ENCODE measurements around the gene SPATA6. TPM values are rescaled to one million over a fixed set of nuclear protein-coding genes. Genes with fewer than 3 reads are reported as not detected.

SPATA6 gene
- total RNA-seq, 1 donor from 2014 or later: 4.2 TPM

DNA sequence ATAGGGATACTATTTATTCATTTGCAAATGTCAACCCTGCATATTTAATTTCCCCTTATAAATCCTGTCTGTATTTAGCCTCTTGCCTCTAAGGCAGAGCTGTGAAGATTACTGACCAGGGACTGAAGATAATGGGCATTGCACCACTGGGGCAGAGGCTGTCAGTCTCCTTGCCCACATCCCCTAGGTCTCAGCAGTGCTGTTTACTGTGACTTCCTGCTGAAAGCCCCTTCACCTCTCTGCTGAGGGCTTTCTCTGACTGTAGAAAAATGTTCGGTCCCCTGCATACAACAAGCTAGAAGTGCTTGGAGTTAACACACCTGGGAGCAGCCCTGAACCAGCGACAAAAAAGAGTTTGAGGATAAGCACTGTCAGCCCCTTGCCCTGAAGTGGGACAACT is 220.7 kb downstream of the SPATA6 start:
- TF ChIP-seq, protein P1, sequence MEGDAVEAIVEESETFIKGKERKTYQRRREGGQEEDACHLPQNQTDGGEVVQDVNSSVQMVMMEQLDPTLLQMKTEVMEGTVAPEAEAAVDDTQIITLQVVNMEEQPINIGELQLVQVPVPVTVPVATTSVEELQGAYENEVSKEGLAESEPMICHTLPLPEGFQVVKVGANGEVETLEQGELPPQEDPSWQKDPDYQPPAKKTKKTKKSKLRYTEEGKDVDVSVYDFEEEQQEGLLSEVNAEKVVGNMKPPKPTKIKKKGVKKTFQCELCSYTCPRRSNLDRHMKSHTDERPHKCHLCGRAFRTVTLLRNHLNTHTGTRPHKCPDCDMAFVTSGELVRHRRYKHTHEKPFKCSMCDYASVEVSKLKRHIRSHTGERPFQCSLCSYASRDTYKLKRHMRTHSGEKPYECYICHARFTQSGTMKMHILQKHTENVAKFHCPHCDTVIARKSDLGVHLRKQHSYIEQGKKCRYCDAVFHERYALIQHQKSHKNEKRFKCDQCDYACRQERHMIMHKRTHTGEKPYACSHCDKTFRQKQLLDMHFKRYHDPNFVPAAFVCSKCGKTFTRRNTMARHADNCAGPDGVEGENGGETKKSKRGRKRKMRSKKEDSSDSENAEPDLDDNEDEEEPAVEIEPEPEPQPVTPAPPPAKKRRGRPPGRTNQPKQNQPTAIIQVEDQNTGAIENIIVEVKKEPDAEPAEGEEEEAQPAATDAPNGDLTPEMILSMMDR (IDR thresholded peaks at IDR 0.05): no peak
- no peak overlapping the region for H3K4me3 ChIP-seq
- intact Hi-C loops (cut with DNase I): no loop called here
- DNase-seq (ENCODE audit: low spot score in 2 of 2): no peak
- no peak overlapping the region for H3K27ac ChIP-seq
- no peaks in the 10 kb centered on the region for H3K36me3 ChIP-seq
- no peaks in the 10 kb centered on the region for H3K4me1 ChIP-seq
- H3K9me3 ChIP-seq: no peaks in the 10 kb centered on the region
- H3K27me3 ChIP-seq: no peaks in the 10 kb centered on the region

GRCh38 chr1:48250572-48250971 is 221.4 kb downstream of the SPATA6 start:
- no peaks in the 10 kb centered on the region for H3K27me3 ChIP-seq
- intact Hi-C loops (cut with DNase I): no loop called here

DNA sequence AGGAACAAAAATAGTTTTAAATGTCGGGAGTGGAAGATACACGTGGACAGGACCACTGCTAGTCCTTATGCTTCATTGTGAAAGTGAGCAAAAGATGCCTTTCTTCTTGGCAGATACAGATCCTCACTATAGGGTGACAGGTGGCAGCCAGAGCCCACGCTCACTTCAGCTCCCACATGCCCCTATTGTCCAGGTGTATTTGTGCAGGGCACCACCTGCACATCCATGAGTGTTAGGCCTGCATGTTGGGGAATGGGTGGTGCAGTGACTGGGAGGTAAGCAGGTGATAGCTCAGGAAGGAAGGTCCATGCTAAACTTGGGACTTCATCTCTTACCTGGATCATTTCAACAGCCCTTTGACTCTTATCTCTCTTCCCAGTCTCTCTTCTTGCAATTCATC is 222.1 kb downstream of the SPATA6 start:
- TF ChIP-seq, protein P1 (IDR thresholded peaks at IDR 0.05): no peak
- Histone ChIP-seq H3K4me3 (no peak overlapping the region), H3K4me1 (no peaks in the 10 kb centered on the region), H3K9me3 (no peaks in the 10 kb centered on the region), H3K27ac (no peak overlapping the region), H3K36me3 (no peaks in the 10 kb centered on the region), H3K27me3 (no peaks in the 10 kb centered on the region)
- DNase-seq (ENCODE audit: low spot score in 2 of 2): no peak
- intact Hi-C loops (cut with DNase I): no loop called here

More at GRCh38 chr1:48250572-48250971, 221.4 kb downstream of the SPATA6 start:
- H3K36me3 ChIP-seq: no peaks in the 10 kb centered on the region
- H3K4me3 ChIP-seq: no peak overlapping the region
- DNase-seq (ENCODE audit: low spot score in 2 of 2): no peak
- H3K9me3 ChIP-seq: no peaks in the 10 kb centered on the region
- no peaks in the 10 kb centered on the region for H3K4me1 ChIP-seq
- TF ChIP-seq, protein P1 (IDR thresholded peaks at IDR 0.05): no peak
- no peak overlapping the region for H3K27ac ChIP-seq

DNA sequence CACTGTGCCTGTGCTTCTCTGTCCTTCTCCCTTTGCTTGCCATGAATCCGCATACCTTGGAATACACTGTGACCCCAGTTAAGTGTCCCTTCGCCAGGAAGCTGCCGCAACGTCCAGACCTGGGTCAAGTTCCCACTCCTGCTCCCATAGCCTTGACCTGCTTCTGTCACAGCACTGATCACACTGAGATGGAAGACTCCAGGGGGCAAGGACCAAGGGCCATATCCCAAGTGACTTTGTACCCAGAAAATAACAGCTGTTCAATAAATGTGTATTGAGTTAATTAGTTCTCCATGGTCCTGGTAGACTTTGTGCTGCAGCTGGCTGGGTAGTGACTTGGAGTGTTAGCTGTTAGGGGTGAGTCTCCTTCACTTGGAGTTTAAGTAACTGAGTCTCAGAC is 223.6 kb downstream of the SPATA6 start:
- Histone ChIP-seq H3K27ac (no peak overlapping the region), H3K4me3 (no peak overlapping the region), H3K9me3 (no peaks in the 10 kb centered on the region), H3K36me3 (no peaks in the 10 kb centered on the region), H3K4me1 (no peaks in the 10 kb centered on the region), H3K27me3 (no peaks in the 10 kb centered on the region)
- intact Hi-C loops (cut with DNase I): no loop called here
- TF ChIP-seq, protein P1 (IDR thresholded peaks at IDR 0.05): no peak
- no peak for DNase-seq (ENCODE audit: low spot score in 2 of 2)

DNA sequence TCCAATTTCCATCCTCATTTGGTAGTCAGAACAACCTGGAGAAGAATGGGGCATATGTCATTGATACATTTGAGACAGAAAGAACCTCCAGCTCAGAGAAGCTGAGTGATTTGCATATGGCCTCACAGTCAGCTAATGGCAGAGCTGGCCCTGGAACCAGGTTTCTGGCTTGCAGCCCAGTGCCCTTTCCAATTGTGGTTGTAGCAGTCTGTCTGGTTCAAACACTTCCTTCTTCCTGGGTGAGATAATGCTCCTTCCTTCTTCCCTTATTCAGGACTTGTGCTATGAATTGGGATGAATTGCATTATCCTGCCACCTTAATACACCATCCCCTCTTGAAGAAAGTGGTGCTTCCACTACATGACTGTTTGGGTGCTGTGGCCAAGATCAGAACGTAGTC is 225.3 kb downstream of the SPATA6 start:
- H3K9me3 ChIP-seq: no peaks in the 10 kb centered on the region
- no peak for DNase-seq (ENCODE audit: low spot score in 2 of 2)
- no peaks in the 10 kb centered on the region for H3K4me1 ChIP-seq
- no peaks in the 10 kb centered on the region for H3K36me3 ChIP-seq
- H3K27ac ChIP-seq: no peak overlapping the region
- H3K4me3 ChIP-seq: no peak overlapping the region
- H3K27me3 ChIP-seq: no peaks in the 10 kb centered on the region
- TF ChIP-seq, protein P1 (IDR thresholded peaks at IDR 0.05): no peak
- intact Hi-C loops (cut with DNase I): no loop called here

Other genes with a start within 250 kb of the SPATA6 start
- 13.3 TPM for gene SLC5A9, start 249.5 kb downstream of the SPATA6 start, total RNA-seq

Measured in ascending aorta (tissue), 2 donors.